Suprapubic skin (tissue), 4 donors: Measurements from ENCODE around the gene CD300E.
A peak's percentile ranks its signal among the peaks of the same experiment; 100 is the strongest.

Experiments
- POLR2A ChIP-seq, 2 donors: fragments of 450-650 bp; IDR thresholded peaks; one replicate each; pipeline ENCODE4 v1.6.1; 2017; ENCODE audit warnings: antibody characterized with exemption in 2 of 2, mild to moderate bottlenecking in 2 of 2, moderate library complexity in 2 of 2
- POLR2AphosphoS5 ChIP-seq, 3 donors: sonication (generic); formaldehyde crosslinking; IDR thresholded peaks; one replicate each; pipeline ENCODE4 v1.6.1; 2017; ENCODE audit warnings: antibody characterized with exemption in 3 of 3
- TF ChIP-seq, protein P1 (sequence below), 2 donors: fragments of 200-600 bp in 1 of 2; fragments of 450-650 bp in 1 of 2; sonication (generic) in 1 of 2; IDR thresholded peaks; one replicate each; pipeline ENCODE4 v1.5.1; 2016 to 2019; ENCODE audit warnings: antibody characterized with exemption in 2 of 2, mild to moderate bottlenecking in 1 of 2, moderate library complexity in 1 of 2

DNA sequence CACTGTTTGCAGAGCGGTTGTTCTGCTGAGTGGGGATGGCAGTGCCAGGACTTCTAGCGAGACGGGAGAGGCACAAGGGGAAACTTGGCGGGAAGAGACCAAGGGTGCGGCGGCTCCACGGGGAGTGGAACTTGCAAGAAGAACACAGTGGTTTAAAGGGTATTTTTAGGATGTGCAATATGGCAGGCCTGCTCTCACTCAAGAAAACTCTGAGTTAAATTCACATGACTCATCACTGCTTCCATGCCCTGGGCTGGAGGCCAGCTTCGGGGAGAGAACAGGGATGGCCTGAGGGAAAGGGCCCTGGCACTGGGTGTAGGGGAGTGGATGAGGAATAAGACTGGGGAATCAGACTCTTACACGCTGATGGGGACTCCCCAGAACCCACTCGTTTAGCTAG lies 18.2 kb downstream of the CD300E start:
- TF ChIP-seq, protein P1, sequence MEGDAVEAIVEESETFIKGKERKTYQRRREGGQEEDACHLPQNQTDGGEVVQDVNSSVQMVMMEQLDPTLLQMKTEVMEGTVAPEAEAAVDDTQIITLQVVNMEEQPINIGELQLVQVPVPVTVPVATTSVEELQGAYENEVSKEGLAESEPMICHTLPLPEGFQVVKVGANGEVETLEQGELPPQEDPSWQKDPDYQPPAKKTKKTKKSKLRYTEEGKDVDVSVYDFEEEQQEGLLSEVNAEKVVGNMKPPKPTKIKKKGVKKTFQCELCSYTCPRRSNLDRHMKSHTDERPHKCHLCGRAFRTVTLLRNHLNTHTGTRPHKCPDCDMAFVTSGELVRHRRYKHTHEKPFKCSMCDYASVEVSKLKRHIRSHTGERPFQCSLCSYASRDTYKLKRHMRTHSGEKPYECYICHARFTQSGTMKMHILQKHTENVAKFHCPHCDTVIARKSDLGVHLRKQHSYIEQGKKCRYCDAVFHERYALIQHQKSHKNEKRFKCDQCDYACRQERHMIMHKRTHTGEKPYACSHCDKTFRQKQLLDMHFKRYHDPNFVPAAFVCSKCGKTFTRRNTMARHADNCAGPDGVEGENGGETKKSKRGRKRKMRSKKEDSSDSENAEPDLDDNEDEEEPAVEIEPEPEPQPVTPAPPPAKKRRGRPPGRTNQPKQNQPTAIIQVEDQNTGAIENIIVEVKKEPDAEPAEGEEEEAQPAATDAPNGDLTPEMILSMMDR (IDR thresholded peaks at IDR 0.05): no peak
- TF ChIP-seq POLR2A (IDR thresholded peaks at IDR 0.05) (no peak), POLR2AphosphoS5 (IDR thresholded peaks at IDR 0.05) (peak in 1 of 3 donors; percentile 55)
